Kidney capillary endothelial cell (primary cell): ENCODE measurements around the gene NMUR1.
"Not testable (repeated sequence)": the region's sequence is repeated elsewhere in the genome, so short reads cannot be mapped to it uniquely, and the experiment has no call there.

Experiments
- DNase-seq: peaks from one replicate; pipeline ENCODE4 v3.0.0-alpha.2; 2018; ENCODE audit warnings: low spot score

NMUR1 gene

GRCh38 chr2:231530099-231531011 is at the start of gene NMUR1:
Gene NMUR1, minus strand, starts transcription at chr2:231530445. Its CDS starts 84 bp downstream, at chr2:231530361.
- peak; percentile 41 for DNase-seq

GRCh38 chr2:231579560-231579959 is 49.3 kb upstream of the NMUR1 start:
- no peak for DNase-seq

- not testable (repeated sequence) for DNase-seq
These were observed 48.4 kb upstream of the NMUR1 start for GRCh38 chr2:231578655-231579054.

GRCh38 chr2:231576465-231576864 is 46.2 kb upstream of the NMUR1 start:
- DNase-seq, result no peak

GRCh38 chr2:231575612-231576256 is 45.5 kb upstream of the NMUR1 start:
- DNase-seq, result no peak

- no peak for DNase-seq
These were observed 43.6 kb upstream of the NMUR1 start for GRCh38 chr2:231573698-231574421.

- no peak for DNase-seq
These were observed 42.9 kb upstream of the NMUR1 start for GRCh38 chr2:231573096-231573495.

- no peak for DNase-seq
These were observed 41.5 kb upstream of the NMUR1 start for GRCh38 chr2:231571661-231572191.

GRCh38 chr2:231570915-231571314 is 40.7 kb upstream of the NMUR1 start:
- not testable (repeated sequence) for DNase-seq

GRCh38 chr2:231568785-231569435 is 38.7 kb upstream of the NMUR1 start:
- no peak for DNase-seq

GRCh38 chr2:231568098-231568784 is 38.0 kb upstream of the NMUR1 start:
- no peak for DNase-seq

- no peak for DNase-seq
These were observed 36.9 kb upstream of the NMUR1 start for GRCh38 chr2:231567159-231567558.

- no peak for DNase-seq
These were observed 35.8 kb upstream of the NMUR1 start for GRCh38 chr2:231565887-231566594.

- DNase-seq, result peak; percentile 51
These were observed 33.2 kb upstream of the NMUR1 start for GRCh38 chr2:231563378-231563961.

- DNase-seq, result peak; percentile 78
These were observed 27.4 kb upstream of the NMUR1 start for GRCh38 chr2:231557571-231558217.

- DNase-seq, result no peak
These were observed 26.7 kb upstream of the NMUR1 start for GRCh38 chr2:231556981-231557380.

- DNase-seq, result not testable (repeated sequence)
These were observed 26.3 kb upstream of the NMUR1 start for GRCh38 chr2:231556496-231556895.

- no peak for DNase-seq
These were observed 24.7 kb upstream of the NMUR1 start for GRCh38 chr2:231554748-231555545.

- no peak for DNase-seq
These were observed 24.1 kb upstream of the NMUR1 start for GRCh38 chr2:231554327-231554726.
